SK-N-SH (cell line): ENCODE data around the gene NECAB2. TPM values are rescaled to one million over a fixed set of nuclear protein-coding genes. Genes with fewer than 3 reads are reported as not detected.

Experiments
- CTCF ChIA-PET: fragments of 300-600, 350-600 bp; formaldehyde crosslinking; extraction: SDS; loops from one replicate; lab custom pipeline; 2021; lab: Yijun Ruan, JAX
- POLR2A ChIA-PET: fragments of 350-600 bp; sonication (Branson Sonifier 250); formaldehyde crosslinking; extraction: SDS; loops from one replicate; lab custom pipeline; 2020; ENCODE audit warnings: antibody characterized with exemption, inconsistent platforms; lab: Yijun Ruan, JAX
- DNase-seq: peaks from one replicate; pipeline ENCODE4 v3.0.0; 2012
- H2AFZ ChIP-seq: fragments of 200-600 bp; sonication (generic); 2 replicates; pipeline ENCODE4 v1.8.1; 2016; ENCODE audit warnings: antibody characterized with exemption, mild to moderate bottlenecking, low read depth
- H3F3A ChIP-seq: fragments of 200-600 bp; sonication (generic); replicated peaks from 2 replicates; pipeline ENCODE3; 2016; ENCODE audit warnings: antibody characterized with exemption, mild to moderate bottlenecking; ENCODE audit not compliant: insufficient read depth
- H3K27ac ChIP-seq, 2 experiments: fragments of 200-500 bp in 1 of 2; fragments of 200-600 bp in 1 of 2; sonication (Bioruptor generic) in 1 of 2; sonication (generic), shearing (Covaris generic) in 1 of 2; 2 replicates each; pipeline versions ENCODE4 v1.5.1 to v1.6.1; 2014 to 2016; ENCODE audit warnings: low read depth in 2 of 2, inconsistent platforms in 1 of 2, low read length in 1 of 2, mild to moderate bottlenecking in 1 of 2, mixed read lengths in 1 of 2
- H3K27me3 ChIP-seq: fragments of 200-600 bp; sonication (generic), shearing (Covaris generic); 2 replicates; pipeline ENCODE4 v1.6.1; 2016; ENCODE audit warnings: mixed run types; ENCODE audit not compliant: insufficient read depth
- H3K36me3 ChIP-seq, 2 experiments: fragments of 200-500 bp in 1 of 2; fragments of 200-600 bp in 1 of 2; sonication (Bioruptor generic) in 1 of 2; sonication (generic) in 1 of 2; replicated peaks in 1 of 2; 2 replicates each; pipeline versions ENCODE3 to v1.5.1; 2014 to 2016; ENCODE audit warnings: low read length in 1 of 2, mild to moderate bottlenecking in 1 of 2; ENCODE audit not compliant: insufficient read depth in 2 of 2, control insufficient read depth in 1 of 2
- H3K4me1 ChIP-seq, 2 experiments: fragments of 200-500 bp in 1 of 2; fragments of 200-600 bp in 1 of 2; sonication (Bioruptor generic) in 1 of 2; sonication (generic), shearing (Covaris generic) in 1 of 2; 2 replicates each; pipeline versions ENCODE4 v1.5.1 to v1.6.1; 2014 to 2016; ENCODE audit warnings: low read depth in 1 of 2, low read length in 1 of 2, mixed run types in 1 of 2; ENCODE audit not compliant: insufficient read depth in 2 of 2, control insufficient read depth in 1 of 2
- H3K4me2 ChIP-seq: fragments of 200-600 bp; sonication (generic), shearing (Covaris generic); 2 replicates; pipeline ENCODE4 v1.6.1; 2017; ENCODE audit warnings: mixed run types
- H3K4me3 ChIP-seq, 2 experiments: fragments of 200-500 bp in 1 of 2; fragments of 200-600 bp in 1 of 2; sonication (Bioruptor generic) in 1 of 2; sonication (generic), shearing (Covaris generic) in 1 of 2; 2 replicates each; pipeline versions ENCODE4 v1.5.1 to v1.8.1; 2014 to 2016; ENCODE audit warnings: low read depth in 2 of 2, inconsistent platforms in 1 of 2, low read length in 1 of 2, mild to moderate bottlenecking in 1 of 2, mixed read lengths in 1 of 2, moderate library complexity in 1 of 2
- H3K79me2 ChIP-seq: fragments of 200-600 bp; sonication (generic); 2 replicates; pipeline ENCODE4 v1.8.1; 2017; ENCODE audit warnings: mild to moderate bottlenecking; ENCODE audit not compliant: insufficient read depth
- H3K9ac ChIP-seq: fragments of 200-600 bp; sonication (generic); 2 replicates; pipeline ENCODE4 v1.6.1; 2017; ENCODE audit warnings: mixed run types
- H3K9me2 ChIP-seq: fragments of 200-600 bp; sonication (generic); 2 replicates; pipeline ENCODE4 v1.6.1; 2017; ENCODE audit warnings: mixed run types
- H3K9me3 ChIP-seq: fragments of 200-600 bp; sonication (generic); 2 replicates; pipeline ENCODE4 v1.6.1; 2017; ENCODE audit warnings: mixed run types, mild to moderate bottlenecking, moderate library complexity
- H4K20me1 ChIP-seq: fragments of 200-600 bp; sonication (generic); 2 replicates; pipeline ENCODE4 v1.6.1; 2017; ENCODE audit warnings: mild to moderate bottlenecking, mixed run types; ENCODE audit not compliant: insufficient read depth
- CTCF ChIP-seq: fragments of 200-600 bp; sonication (generic); IDR thresholded peaks from 2 replicates; pipeline ENCODE4 v1.6.1; 2017; ENCODE audit warnings: antibody characterized with exemption, mild to moderate bottlenecking, moderate library complexity
- EZH2phosphoT487 ChIP-seq: fragments of 200-600 bp; sonication (generic); IDR thresholded peaks from 2 replicates; pipeline ENCODE4 v1.6.1; 2017; ENCODE audit warnings: low read depth, mixed run types, mild to moderate bottlenecking, antibody characterized with exemption, moderate library complexity, borderline replicate concordance
- FOSL2 ChIP-seq: IDR thresholded peaks from 2 replicates; pipeline ENCODE4 v1.4.0; 2012; ENCODE audit warnings: low read depth, mild to moderate bottlenecking, moderate library complexity, borderline replicate concordance
- GATA2 ChIP-seq: sonication (generic); formaldehyde crosslinking; IDR thresholded peaks from 2 replicates; pipeline ENCODE4 v1.5.0; 2020; ENCODE audit warnings: mild to moderate bottlenecking, missing genetic modification reagents
- RAD21 ChIP-seq: IDR thresholded peaks from 2 replicates; pipeline ENCODE4 v1.6.1; 2012; ENCODE audit warnings: mild to moderate bottlenecking, low read length
- REST ChIP-seq: IDR thresholded peaks from 2 replicates; pipeline ENCODE4 v1.6.1; 2012; ENCODE audit warnings: mild to moderate bottlenecking, low read depth, low read length, moderate library complexity
- RFX5 ChIP-seq: IDR thresholded peaks from 2 replicates; pipeline ENCODE4 v1.6.1; 2012; ENCODE audit warnings: mild to moderate bottlenecking, improper control_type of control experiment, low read length
- RXRA ChIP-seq: IDR thresholded peaks from 2 replicates; pipeline ENCODE4 v1.4.0; 2012; ENCODE audit warnings: low read depth, mild to moderate bottlenecking, borderline replicate concordance
- SIN3A ChIP-seq: IDR thresholded peaks from 2 replicates; pipeline ENCODE4 v1.6.1; 2012; ENCODE audit warnings: low read depth, mild to moderate bottlenecking, low read length, moderate library complexity, borderline replicate concordance
- SMC3 ChIP-seq: IDR thresholded peaks from 2 replicates; pipeline ENCODE4 v1.6.1; 2012; ENCODE audit warnings: low read depth, low read length, improper control_type of control experiment
- TAF1 ChIP-seq: IDR thresholded peaks from 2 replicates; pipeline ENCODE4 v1.6.1; 2012; ENCODE audit warnings: low read depth, mild to moderate bottlenecking, low read length, moderate library complexity, borderline replicate concordance
- ZBTB33 ChIP-seq: IDR thresholded peaks from 2 replicates; pipeline ENCODE4 v1.4.0; 2012; ENCODE audit warnings: low read depth, borderline replicate concordance
- WGBS: methylation state at CpG from one replicate; pipeline ENCODE4 v1.1.6; 2017; ENCODE audit warnings: low lambda C conversion rate; 5-methylcytosine and 5-hydroxymethylcytosine counted together
- polyA plus RNA-seq, 3 experiments: library from polyadenylated mRNA; depleted of rRNA; stranded (reverse); fragments of >200 nt; gene quantifications; 2 replicates each; pipeline ENCODE4 v1.2.3, GENCODE V29; 2012

The NECAB2 gene
- polyA plus RNA-seq, 1 of the 3 experiments (the other 2 are of a cell fraction), result 0.58 TPM

GRCh38 chr16:84044118-84044488 lies 76.1 kb downstream of the NECAB2 start:
- no peaks in the 10 kb centered on the region for H4K20me1 ChIP-seq
- no peak overlapping the region for H3K9ac ChIP-seq
- whole genome bisulfite sequencing, result 70% methylated on average over 4 of the region's 5 CpGs
- no peaks in the 10 kb centered on the region for H3K9me3 ChIP-seq
- CTCF ChIA-PET, result interaction anchor here (0.9 to 6.0 kb wide), 10 partner anchors 11 to 131 kb away, joined by 3 to 57 read pairs (median 5); no protein-coding TSS in a partner anchor
- H3K27me3 ChIP-seq, result no peaks in the 10 kb centered on the region; the same call in 1 of the 2 replicates
- H2AFZ ChIP-seq, result no peak overlapping the region
- no peaks in the 10 kb centered on the region for H3K79me2 ChIP-seq
- DNase-seq, result peak; percentile 68
- H3K27ac ChIP-seq, result no peak overlapping the region
- H3K36me3 ChIP-seq, result peaks cover 0 to 10% of the 10 kb centered on the region in 2 experiments
- no peak overlapping the region for H3K4me3 ChIP-seq
- peaks cover 0 to 5% of the 10 kb centered on the region in 2 experiments; a peak in 1 of 4 replicates for H3K4me1 ChIP-seq
- POLR2A ChIA-PET, result no interaction called here
- no peaks in the 10 kb centered on the region for H3K9me2 ChIP-seq
- H3K4me2 ChIP-seq, result no peak overlapping the region
- TF ChIP-seq TAF1 (no peak), FOSL2 (no peak), EZH2phosphoT487 (no peak), ZBTB33 (no peak), RAD21 (peak; percentile 45; the same call in 1 of the 2 replicates), SMC3 (peak; percentile 54), CTCF (peak; percentile 63), GATA2 (CRISPR knock-in tag) (no peak)
- no peaks in the 10 kb centered on the region for H3F3A ChIP-seq

GRCh38 chr16:84045001-84045817 lies 77.2 kb downstream of the NECAB2 start:
- Histone ChIP-seq H3K9me3 (no peaks in the 10 kb centered on the region), H2AFZ (no peak overlapping the region), H3K27ac (no peak overlapping the region), H3K36me3 (peaks cover 0 to 14% of the 10 kb centered on the region in 2 experiments), H3K27me3 (no peaks in the 10 kb centered on the region; the same call in 1 of the 2 replicates), H3K9ac (no peak overlapping the region), H3K79me2 (no peaks in the 10 kb centered on the region), H3K9me2 (no peaks in the 10 kb centered on the region), H3F3A (no peaks in the 10 kb centered on the region), H3K4me2 (no peak overlapping the region), H3K4me3 (no peak overlapping the region), H3K4me1 (peaks cover 0 to 5% of the 10 kb centered on the region in 2 experiments; a peak in 1 of 4 replicates), H4K20me1 (no peaks in the 10 kb centered on the region)
- CTCF ChIA-PET, result interaction anchor here (0.8 to 6.0 kb wide), 8 partner anchors 10 to 118 kb away, joined by 3 to 57 read pairs (median 7); no protein-coding TSS in a partner anchor
- POLR2A ChIA-PET, result no interaction called here
- no peak for DNase-seq
- TF ChIP-seq REST (no peak), RFX5 (no peak), RXRA (no peak), SIN3A (no peak)
- WGBS, result 78% methylated on average over 23 of the region's 36 CpGs
